HCT116 (cell line): Measurements from ENCODE around the gene F2RL2. TPM values are rescaled to one million over a fixed set of nuclear protein-coding genes. Genes with fewer than 3 reads are reported as not detected.

Experiments
- ATAC-seq: fragments of 200-7000 bp; cut with Tn5 transposase; 2 replicates; pipeline ENCODE4 v1.9.1; 2020; ENCODE audit warnings: mild to moderate bottlenecking, moderate library complexity
- BruUV-seq: library from RNA; stranded (reverse); fragments of 400-500 nt; replicated peaks from 2 replicates; lab custom pipeline; 2021; lab: Mats Ljungman, UMichigan
- CTCF ChIA-PET: fragments of 300-600 bp; sonication (Branson Sonifier 250); formaldehyde crosslinking; loops from one replicate; lab custom pipeline; 2021; ENCODE audit warnings: antibody characterized with exemption; lab: Charles Lee
- POLR2A ChIA-PET: fragments of 300-600, 350-600 bp; sonication (Branson Sonifier 250); formaldehyde crosslinking; loops from one replicate; lab custom pipeline; 2021; ENCODE audit warnings: antibody characterized with exemption; lab: Charles Lee
- RAD21 ChIA-PET, 2 experiments: fragments of 300-600 bp; sonication (Branson Sonifier 250); formaldehyde crosslinking; loops; one replicate each; lab custom pipeline; 2023; ENCODE audit warnings: low total read pairs in 2 of 2; ENCODE audit not compliant: uncharacterized antibody in 2 of 2, unreplicated experiment in 2 of 2, low non-redundant PET in 1 of 2; lab: Charles Lee
- DNase-seq: peaks from one replicate; pipeline ENCODE4 v3.0.0-alpha.2; 2010; ENCODE audit warnings: low read depth, low spot score
- H2AFZ ChIP-seq: fragments of 200-600 bp; shearing (Covaris generic), sonication (generic); 2 replicates; pipeline ENCODE4 v1.6.1; 2017; ENCODE audit warnings: low read depth, mixed run types, mixed read lengths, antibody characterized with exemption, low read length; ENCODE audit not compliant: poor library complexity, severe bottlenecking
- H3K27ac ChIP-seq: 2 replicates; pipeline ENCODE4 v1.5.1; 2012; ENCODE audit warnings: low read depth, low read length
- H3K27me3 ChIP-seq: fragments of 200-600 bp; sonication (generic); 2 replicates; pipeline ENCODE4 v1.6.1; 2016; ENCODE audit warnings: mixed run types, low read length, mixed read lengths; ENCODE audit not compliant: insufficient read depth
- H3K36me3 ChIP-seq, 2 experiments: fragments of 200-500 bp in 1 of 2; fragments of 200-600 bp in 1 of 2; sonication (Bioruptor generic) in 1 of 2; sonication (generic) in 1 of 2; 2 replicates each; pipeline versions ENCODE4 v1.5.1 to v1.6.1; 2014 to 2016; ENCODE audit warnings: low read length in 2 of 2, inconsistent platforms in 1 of 2, mixed read lengths in 1 of 2, mixed run types in 1 of 2; ENCODE audit not compliant: insufficient read depth in 2 of 2, control insufficient read depth in 1 of 2
- H3K4me1 ChIP-seq, 2 experiments: fragments of 200-600 bp in 1 of 2; sonication (generic) in 1 of 2; 2 replicates each; pipeline versions ENCODE4 v1.5.1 to v1.6.1; 2012 to 2017; ENCODE audit warnings: low read length in 2 of 2, inconsistent platforms in 1 of 2, mild to moderate bottlenecking in 1 of 2, mixed read lengths in 1 of 2, mixed run types in 1 of 2, moderate library complexity in 1 of 2; ENCODE audit not compliant: insufficient read depth in 2 of 2, control insufficient read depth in 1 of 2
- H3K4me2 ChIP-seq: fragments of 200-600 bp; sonication (generic); 2 replicates; pipeline ENCODE4 v1.6.1; 2017; ENCODE audit warnings: mixed run types, low read length, mixed read lengths
- H3K4me3 ChIP-seq, 2 experiments: fragments of 200-600 bp in 1 of 2; sonication (generic) in 1 of 2; replicated peaks in 1 of 2; 2 replicates each; pipeline ENCODE4 v1.5.1; 2011 to 2016; ENCODE audit warnings: low read length in 2 of 2, control low read depth in 1 of 2, low read depth in 1 of 2, mild to moderate bottlenecking in 1 of 2, mixed read lengths in 1 of 2, mixed run types in 1 of 2
- H3K79me2 ChIP-seq: fragments of 200-600 bp; sonication (generic); 2 replicates; pipeline ENCODE4 v1.6.1; 2017; ENCODE audit warnings: mild to moderate bottlenecking, mixed run types, low read length, moderate library complexity, mixed read lengths; ENCODE audit not compliant: insufficient read depth
- H3K9ac ChIP-seq: fragments of 200-600 bp; sonication (generic); 2 replicates; pipeline ENCODE4 v1.6.1; 2016; ENCODE audit warnings: low read length, mixed read lengths
- H3K9me2 ChIP-seq: fragments of 200-600 bp; sonication (generic), shearing (Covaris generic); 2 replicates; pipeline ENCODE4 v1.6.1; 2017; ENCODE audit warnings: mixed run types, mild to moderate bottlenecking, moderate library complexity; ENCODE audit not compliant: insufficient read depth
- H3K9me3 ChIP-seq, 2 experiments: fragments of 200-500 bp in 1 of 2; fragments of 200-600 bp in 1 of 2; sonication (Bioruptor generic) in 1 of 2; sonication (generic) in 1 of 2; 2 replicates each; pipeline ENCODE4 v1.6.1; 2014 to 2017; ENCODE audit warnings: low read length in 2 of 2, mixed read lengths in 2 of 2, inconsistent platforms in 1 of 2, low read depth in 1 of 2, mild to moderate bottlenecking in 1 of 2, mixed run types in 1 of 2, moderate library complexity in 1 of 2; ENCODE audit not compliant: control insufficient read depth in 1 of 2, insufficient read depth in 1 of 2
- H4K20me1 ChIP-seq: fragments of 200-600 bp; sonication (generic), shearing (Covaris generic); 2 replicates; pipeline ENCODE4 v1.6.1; 2017; ENCODE audit warnings: mixed run types, mild to moderate bottlenecking, moderate library complexity; ENCODE audit not compliant: insufficient read depth
- EGR1 ChIP-seq: IDR thresholded peaks from 2 replicates; pipeline ENCODE4 v1.6.1; 2012; ENCODE audit warnings: low read depth
- FOSL1 ChIP-seq: IDR thresholded peaks from 2 replicates; pipeline ENCODE4 v1.6.1; 2012; ENCODE audit warnings: low read depth
- MAX ChIP-seq: IDR thresholded peaks from 2 replicates; pipeline ENCODE4 v1.6.1; 2012
- POLR2AphosphoS5 ChIP-seq: IDR thresholded peaks from 2 replicates; pipeline ENCODE4 v1.6.1; 2011; ENCODE audit warnings: mild to moderate bottlenecking, low read depth, low read length, moderate library complexity
- REST ChIP-seq: IDR thresholded peaks from 2 replicates; pipeline ENCODE4 v1.6.1; 2012; ENCODE audit warnings: low read depth
- SIN3A ChIP-seq: IDR thresholded peaks from 2 replicates; pipeline ENCODE4 v1.6.1; 2012; ENCODE audit warnings: low read depth
- ZBTB33 ChIP-seq: IDR thresholded peaks from 2 replicates; pipeline ENCODE4 v1.6.1; 2011; ENCODE audit warnings: mild to moderate bottlenecking, low read length, moderate library complexity; ENCODE audit not compliant: insufficient replicate concordance; ENCODE audit errors: extremely low read depth
- ZNF274 ChIP-seq: fragments of 200-500 bp; sonication (Bioruptor generic); IDR thresholded peaks from 2 replicates; pipeline ENCODE4 v1.6.1; 2014; ENCODE audit warnings: mild to moderate bottlenecking, low read depth, low read length, inconsistent platforms
- intact Hi-C: fragments of 100-400 bp; cut with micrococcal nuclease; formaldehyde crosslinking; loops from 2 replicates; pipeline ENCODE4 v1.10.0; 2022
- total RNA-seq: library from RNA; stranded (reverse); gene quantifications from one replicate; pipeline ENCODE4 v1.2.1, GENCODE V29; 2021; ENCODE audit not compliant: unreplicated experiment

Gene F2RL2
- total RNA-seq, 1 experiment from 2014 or later: 0.07 TPM

- CTCF ChIA-PET: no interaction called here
- no peak for ATAC-seq
- H4K20me1 ChIP-seq: no peaks in the 10 kb centered on the region
Measured at GRCh38 chr5:76672242-76672641, 49.0 kb upstream of the F2RL2 start.

GRCh38 chr5:76670508-76670907 lies 47.3 kb upstream of the F2RL2 start:
- Histone ChIP-seq H3K9ac (no peak overlapping the region), H3K27me3 (no peaks in the 10 kb centered on the region), H3K27ac (no peak overlapping the region), H3K9me3 (no peaks in the 10 kb centered on the region), H3K4me3 (no peak overlapping the region), H3K9me2 (no peaks in the 10 kb centered on the region), H3K4me1 (no peaks in the 10 kb centered on the region), H2AFZ (no peak overlapping the region), H4K20me1 (no peaks in the 10 kb centered on the region), H3K79me2 (no peaks in the 10 kb centered on the region), H3K4me2 (no peak overlapping the region), H3K36me3 (no peaks in the 10 kb centered on the region)
- TF ChIP-seq MAX (no peak), ZNF274 (no peak), POLR2AphosphoS5 (no peak), ZBTB33 (no peak), FOSL1 (no peak), REST (no peak)
- ATAC-seq (no peak), DNase-seq (no peak)
- CTCF ChIA-PET: no interaction called here
- RAD21 ChIA-PET: no interaction called here
- BruUV-seq: no TSS peak
- intact Hi-C loops: no loop called here
- POLR2A ChIA-PET: no interaction called here

More at GRCh38 chr5:76672242-76672641, 49.0 kb upstream of the F2RL2 start:
- intact Hi-C loops: no loop called here
- Histone ChIP-seq H3K4me3 (no peak overlapping the region), H3K4me1 (no peaks in the 10 kb centered on the region), H3K36me3 (no peaks in the 10 kb centered on the region), H3K9me2 (no peaks in the 10 kb centered on the region), H3K9ac (no peak overlapping the region)
- ChIA-PET POLR2A (no interaction called here), RAD21 (no interaction called here)
- no peak for DNase-seq
- TF ChIP-seq EGR1 (no peak), SIN3A (no peak)
- TF ChIP-seq, all 23 proteins: peak for 0
- Histone ChIP-seq H3K27ac (no peak overlapping the region), H3K9me3 (no peaks in the 10 kb centered on the region), H2AFZ (no peak overlapping the region), H3K79me2 (no peaks in the 10 kb centered on the region), H3K27me3 (no peaks in the 10 kb centered on the region), H3K4me2 (no peak overlapping the region)
- no TSS peak for BruUV-seq
